ENCODE data around the gene CDC6.

- no peak for TF ChIP-seq ARNT (IDR thresholded peaks at IDR 0.05)
- TF ChIP-seq FOXM1 (IDR thresholded peaks at IDR 0.05; ENCODE audit: borderline replicate concordance) = no peak
- TF ChIP-seq HDGF (IDR thresholded peaks at IDR 0.05; ENCODE audit: borderline replicate concordance) = no peak
- TF ChIP-seq ELF4 (IDR thresholded peaks at IDR 0.05) = no peak
- no peak for TF ChIP-seq FOXK2 (IDR thresholded peaks at IDR 0.05)
- no peak for TF ChIP-seq ZNF384 (IDR thresholded peaks at IDR 0.05)
These were observed 61.1 kb downstream of the CDC6 start for GRCh38 chr17:40348562-40349476.
